CD4-positive, CD25-positive, alpha-beta regulatory T cell (primary cell): ENCODE results near the gene GEN1. TPM values are rescaled to one million over a fixed set of nuclear protein-coding genes. Genes with fewer than 3 reads are reported as not detected.

Source experiments
- ATAC-seq, 2 donors: fragments of 150-1000 bp; cut with Tn5 transposase; one replicate each; pipeline ENCODE4 v1.10.0; 2021; ENCODE audit warnings: low read depth in 2 of 2, moderate number of reproducible peaks in 2 of 2, moderate library complexity in 1 of 2
- DNase-seq, 3 donors: peaks; one replicate each; pipeline versions ENCODE4 v3.0.0 to v3.0.0-alpha.2; 2012 to 2022; ENCODE audit warnings: mixed read lengths in 1 of 3
- H3K27ac ChIP-seq: one replicate; pipeline ENCODE4 v1.7.0; 2013; ENCODE audit warnings: mild to moderate bottlenecking, low read length; ENCODE audit not compliant: insufficient read depth, poor library complexity, severe bottlenecking
- H3K27me3 ChIP-seq: one replicate; pipeline ENCODE4 v1.7.0; 2013; ENCODE audit warnings: low read length; ENCODE audit not compliant: control insufficient read depth, insufficient read depth
- H3K36me3 ChIP-seq: one replicate; pipeline ENCODE4 v1.7.0; 2013; ENCODE audit warnings: mild to moderate bottlenecking, low read length, moderate library complexity; ENCODE audit not compliant: control insufficient read depth, insufficient read depth
- H3K4me1 ChIP-seq: 2 replicates; pipeline ENCODE4 v1.7.0; 2013; ENCODE audit warnings: mild to moderate bottlenecking, low read length; ENCODE audit not compliant: insufficient read depth, control insufficient read depth, poor library complexity, severe bottlenecking
- H3K4me3 ChIP-seq: one replicate; pipeline ENCODE4 v1.7.0; 2013; ENCODE audit warnings: low read depth, mild to moderate bottlenecking, low read length, moderate library complexity
- H3K9me3 ChIP-seq, 2 experiments: 1 replicate in 1 of 2; 2 replicates in 1 of 2; pipeline ENCODE4 v1.7.0; 2013; ENCODE audit warnings: low read length in 2 of 2, mild to moderate bottlenecking in 1 of 2, moderate library complexity in 1 of 2; ENCODE audit not compliant: control insufficient read depth in 2 of 2
- H3K27ac Mint-ChIP-seq, 3 donors: one replicate each; pipeline ENCODE4 v1.8.0; 2020 to 2022; ENCODE audit warnings: mild to moderate bottlenecking in 3 of 3, mixed read lengths in 3 of 3, moderate library complexity in 2 of 3
- H3K27me3 Mint-ChIP-seq: one replicate; pipeline ENCODE4 v1.8.0; 2022; ENCODE audit warnings: mild to moderate bottlenecking, mixed read lengths
- H3K36me3 Mint-ChIP-seq: one replicate; pipeline ENCODE4 v1.8.0; 2020; ENCODE audit warnings: mixed read lengths
- H3K4me1 Mint-ChIP-seq, 4 donors: one replicate each; pipeline ENCODE4 v1.8.0; 2020 to 2022; ENCODE audit warnings: mixed read lengths in 4 of 4, mild to moderate bottlenecking in 1 of 4
- H3K4me3 Mint-ChIP-seq, 4 donors: one replicate each; pipeline ENCODE4 v1.8.0; 2020 to 2022; ENCODE audit warnings: mild to moderate bottlenecking in 4 of 4, mixed read lengths in 4 of 4, moderate library complexity in 3 of 4
- H3K9me3 Mint-ChIP-seq, 7 donors: one replicate each; pipeline ENCODE4 v1.8.0; 2020 to 2022; ENCODE audit warnings: mixed read lengths in 7 of 7, mild to moderate bottlenecking in 3 of 7, moderate library complexity in 2 of 7
- polyA plus RNA-seq, 4 donors: library from polyadenylated mRNA; unstranded; fragments of 300-500 nt; fragmentation: Illumina TruSeq; gene quantifications; one replicate each; pipeline ENCODE4 v1.2.3, GENCODE V29; 2021
- total RNA-seq: library from RNA; stranded (reverse); gene quantifications from one replicate; pipeline ENCODE4 v1.2.3, GENCODE V29; 2022

The GEN1 gene
- total and polyA plus RNA-seq, 5 donors from 2014 or later = 0.94 to 11.2 (median 2.0) TPM

DNA sequence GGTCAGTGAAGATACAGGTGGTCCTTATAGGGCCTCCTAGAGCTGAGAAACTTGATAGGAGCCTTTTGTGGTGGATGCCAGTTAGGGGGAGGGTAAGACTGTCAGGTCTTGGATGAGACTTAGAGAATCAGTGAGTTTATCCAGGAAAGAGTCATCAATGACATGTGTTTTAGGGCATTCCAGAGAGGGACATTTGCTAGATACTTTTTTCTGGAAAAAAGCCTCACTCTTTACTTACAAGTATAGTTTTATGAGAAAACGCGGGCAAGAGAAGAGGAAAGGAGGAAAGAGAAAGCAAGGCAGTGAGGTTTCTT, 37.8 kb downstream of the GEN1 start:
- Histone ChIP-seq H3K27ac (no peak overlapping the region), H3K4me1 (no peaks in the 10 kb centered on the region), H3K36me3 (no peaks in the 10 kb centered on the region), H3K27me3 (peaks cover 17% of the 10 kb centered on the region), H3K4me3 (no peak overlapping the region), H3K9me3 (no peaks in the 10 kb centered on the region)
- Mint-ChIP-seq H3K4me3 (no peak overlapping the region), H3K36me3 (no peaks in the 10 kb centered on the region), H3K27me3 (peaks cover 50% of the 10 kb centered on the region), H3K27ac (no peak overlapping the region), H3K4me1 (peaks cover 0 to 6% (median 1%) of the 10 kb centered on the region in 4 donors), H3K9me3 (no peaks in the 10 kb centered on the region)
- no peak for ATAC-seq
- DNase-seq = no peak

DNA sequence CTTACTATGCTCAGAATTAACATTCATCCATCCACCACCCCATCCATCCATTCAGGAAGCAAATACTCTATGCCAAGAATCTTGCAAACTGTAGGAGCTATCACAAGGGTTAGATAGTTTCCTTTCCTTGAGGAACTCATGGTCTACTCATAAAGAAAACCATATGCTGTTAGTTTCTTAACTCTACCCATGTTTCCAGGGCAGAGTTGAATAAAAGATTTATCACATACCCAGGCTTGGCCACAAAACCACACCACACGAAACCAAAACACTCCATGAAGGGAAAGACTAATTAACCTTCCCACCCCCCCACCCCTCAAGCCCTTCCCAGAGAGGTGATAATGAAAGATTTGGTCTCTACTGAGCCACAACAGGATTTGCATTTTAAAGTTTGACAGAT, 38.6 kb downstream of the GEN1 start:
- ATAC-seq = no peak
- H3K27ac Mint-ChIP-seq = no peak overlapping the region
- Histone ChIP-seq H3K4me1 (no peaks in the 10 kb centered on the region), H3K4me3 (no peak overlapping the region), H3K36me3 (no peaks in the 10 kb centered on the region), H3K27ac (no peak overlapping the region), H3K9me3 (no peaks in the 10 kb centered on the region), H3K27me3 (peaks cover 17% of the 10 kb centered on the region)
- DNase-seq = no peak
- peaks cover 0 to 6% (median 1%) of the 10 kb centered on the region in 4 donors for H3K4me1 Mint-ChIP-seq
- H3K4me3 Mint-ChIP-seq = no peak overlapping the region
- H3K9me3 Mint-ChIP-seq = no peaks in the 10 kb centered on the region
- H3K27me3 Mint-ChIP-seq = peaks cover 50% of the 10 kb centered on the region
- no peaks in the 10 kb centered on the region for H3K36me3 Mint-ChIP-seq

DNA sequence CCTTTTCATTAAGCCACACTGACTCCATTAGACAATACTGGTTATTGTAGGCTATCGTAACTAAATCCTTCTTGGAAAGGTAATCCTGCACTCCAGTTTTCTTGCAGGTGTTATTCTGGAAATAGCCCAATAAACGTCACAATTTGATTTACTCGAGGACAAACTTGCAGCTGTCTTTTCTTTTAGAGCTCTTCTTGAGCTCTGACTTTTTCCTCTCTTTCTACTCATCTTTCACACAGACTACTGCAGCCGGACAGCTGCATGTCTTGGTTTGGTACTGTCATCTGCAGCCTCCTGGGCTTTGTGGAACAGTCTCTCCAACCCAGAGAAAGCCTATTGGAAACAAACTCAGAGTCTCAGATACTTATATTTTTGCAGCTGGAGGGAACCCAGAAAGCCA, 39.4 kb downstream of the GEN1 start:
- no peak overlapping the region for H3K27ac Mint-ChIP-seq
- H3K4me3 ChIP-seq = no peak overlapping the region
- no peaks in the 10 kb centered on the region for H3K4me1 ChIP-seq
- no peak overlapping the region for H3K4me3 Mint-ChIP-seq
- H3K27ac ChIP-seq = no peak overlapping the region
- H3K9me3 Mint-ChIP-seq = no peaks in the 10 kb centered on the region
- H3K4me1 Mint-ChIP-seq = peaks cover 0 to 6% (median 1%) of the 10 kb centered on the region in 4 donors
- no peaks in the 10 kb centered on the region for H3K9me3 ChIP-seq
- DNase-seq (no peak), ATAC-seq (no peak)
- H3K27me3 ChIP-seq = peaks cover 17% of the 10 kb centered on the region
- H3K27me3 Mint-ChIP-seq = peaks cover 50% of the 10 kb centered on the region
- no peaks in the 10 kb centered on the region for H3K36me3 Mint-ChIP-seq
- H3K36me3 ChIP-seq = no peaks in the 10 kb centered on the region

DNA sequence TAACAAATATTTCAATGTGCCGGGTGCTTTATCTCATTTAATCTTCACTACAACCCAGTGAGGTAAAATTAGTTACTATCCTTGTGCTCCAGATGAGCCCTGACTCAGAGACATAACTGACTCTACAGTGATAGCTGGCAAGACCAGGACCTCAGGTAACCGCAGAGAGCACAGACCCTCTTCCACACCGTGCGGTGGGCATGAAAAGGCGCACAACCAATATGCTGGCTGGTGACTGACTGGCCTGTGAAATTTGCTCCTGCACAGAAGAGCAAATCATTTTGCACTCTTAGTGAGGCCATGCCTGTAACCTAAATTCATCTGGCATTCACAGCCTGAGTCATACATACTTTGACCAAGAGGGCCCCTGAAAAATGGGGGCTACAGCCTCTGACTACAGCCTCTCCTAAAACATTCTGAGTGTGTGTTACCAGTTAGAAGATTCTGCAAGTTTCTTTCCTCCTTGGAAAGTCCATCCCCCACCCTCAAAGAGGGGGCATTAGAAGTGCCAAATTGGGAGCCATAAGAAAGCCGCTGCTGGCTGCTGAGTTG, 39.9 kb downstream of the GEN1 start:
- Histone ChIP-seq H3K36me3 (no peaks in the 10 kb centered on the region), H3K4me3 (no peak overlapping the region), H3K9me3 (no peaks in the 10 kb centered on the region), H3K4me1 (no peaks in the 10 kb centered on the region), H3K27ac (no peak overlapping the region), H3K27me3 (peaks cover 17% of the 10 kb centered on the region)
- Mint-ChIP-seq H3K4me1 (peaks cover 0 to 6% (median 1%) of the 10 kb centered on the region in 4 donors), H3K27ac (no peak overlapping the region), H3K27me3 (peaks cover 51% of the 10 kb centered on the region), H3K9me3 (no peaks in the 10 kb centered on the region), H3K4me3 (no peak overlapping the region), H3K36me3 (no peaks in the 10 kb centered on the region)
- ATAC-seq (no peak), DNase-seq (no peak)

DNA sequence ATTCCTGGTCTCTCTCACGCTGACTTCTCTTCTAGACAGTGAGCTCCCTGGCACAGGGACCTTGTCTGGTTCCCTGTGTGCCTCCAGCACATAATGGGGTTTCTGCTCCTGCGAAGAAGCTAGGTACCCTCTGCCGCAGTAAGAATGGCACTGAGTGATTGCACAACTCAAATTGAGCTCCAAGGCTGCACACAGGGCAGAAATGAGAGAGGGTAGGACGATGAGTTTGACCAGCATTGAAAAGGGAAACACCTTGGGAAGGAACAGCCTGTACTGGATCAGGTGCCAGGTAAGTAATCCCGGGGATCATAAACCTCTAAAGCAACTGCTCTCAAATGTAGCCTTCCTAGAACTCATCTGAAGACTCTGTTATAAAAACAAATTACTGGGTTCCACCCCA, 41.4 kb downstream of the GEN1 start:
- Mint-ChIP-seq H3K4me3 (no peak overlapping the region), H3K27ac (no peak overlapping the region), H3K9me3 (no peaks in the 10 kb centered on the region), H3K36me3 (no peaks in the 10 kb centered on the region), H3K27me3 (peaks cover 52% of the 10 kb centered on the region), H3K4me1 (peaks cover 0 to 6% (median 4%) of the 10 kb centered on the region in 4 donors)
- no peak for DNase-seq
- ATAC-seq = no peak
- Histone ChIP-seq H3K9me3 (no peaks in the 10 kb centered on the region), H3K27me3 (peaks cover 17% of the 10 kb centered on the region), H3K4me3 (no peak overlapping the region), H3K36me3 (no peaks in the 10 kb centered on the region), H3K27ac (no peak overlapping the region), H3K4me1 (no peaks in the 10 kb centered on the region)

DNA sequence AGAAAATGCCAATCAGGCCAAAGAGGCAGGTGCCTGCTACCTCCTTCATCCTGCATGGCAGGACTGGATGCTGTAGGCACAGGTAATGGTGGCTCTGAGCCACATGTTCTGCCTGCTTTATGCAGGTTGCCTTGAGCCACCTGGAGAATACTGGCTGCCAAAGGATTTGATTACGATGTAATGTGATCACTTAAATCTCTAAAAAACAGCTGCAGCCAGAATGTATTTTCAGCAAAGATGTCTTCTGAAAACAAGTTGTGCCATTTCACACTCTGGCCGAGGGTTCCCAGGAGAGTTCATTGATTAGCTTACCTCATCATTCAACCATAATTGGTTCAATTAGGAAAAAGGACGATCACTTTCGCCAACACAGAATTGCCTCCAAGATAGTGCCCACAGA, 44.4 kb downstream of the GEN1 start:
- DNase-seq = no peak

DNA sequence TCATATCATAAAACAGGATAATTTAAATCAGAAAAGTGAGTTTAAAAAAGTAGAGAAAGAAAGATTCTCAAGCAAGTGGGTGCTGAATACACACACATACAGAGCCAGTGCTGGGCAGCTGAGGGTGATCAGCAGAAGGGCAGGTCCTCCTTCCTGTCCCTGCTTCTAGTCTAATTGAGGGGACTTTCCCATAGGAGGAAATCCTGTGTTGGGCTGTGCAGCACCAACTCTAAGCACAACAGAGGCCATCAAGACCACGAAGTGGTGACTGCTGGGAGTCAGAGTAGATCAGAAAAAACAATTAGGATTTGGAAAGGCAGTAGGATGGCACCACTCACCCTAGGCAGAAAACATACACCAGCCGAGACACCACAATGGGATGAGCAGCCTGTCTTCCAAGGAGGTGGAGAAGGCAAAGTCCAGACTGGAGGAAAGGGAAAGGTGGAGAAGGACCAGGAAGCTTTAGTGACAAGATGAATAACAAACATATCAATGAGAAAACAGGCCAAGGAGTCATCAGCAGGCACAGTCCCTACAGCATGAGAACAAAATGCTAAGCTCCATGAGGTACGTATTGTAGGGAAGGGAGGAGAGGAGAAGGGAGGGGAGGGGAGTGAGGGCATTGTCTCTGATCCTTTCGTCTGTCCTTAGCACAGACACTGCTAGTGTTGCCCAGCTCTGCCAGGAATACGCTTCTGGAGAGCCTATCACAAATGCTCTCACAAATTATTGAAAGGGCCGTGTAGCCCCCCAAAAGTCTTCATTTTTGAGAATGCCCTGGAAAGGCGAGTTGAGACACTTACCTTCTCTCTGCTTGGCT, 45.6 kb downstream of the GEN1 start:
- H3K36me3 ChIP-seq = no peaks in the 10 kb centered on the region
- Mint-ChIP-seq H3K4me3 (no peak overlapping the region), H3K27me3 (peaks cover 39% of the 10 kb centered on the region), H3K36me3 (no peaks in the 10 kb centered on the region), H3K27ac (no peak overlapping the region), H3K9me3 (no peaks in the 10 kb centered on the region), H3K4me1 (peaks cover 0 to 4% (median 1%) of the 10 kb centered on the region in 4 donors)
- H3K27me3 ChIP-seq = peaks cover 4% of the 10 kb centered on the region
- no peaks in the 10 kb centered on the region for H3K9me3 ChIP-seq
- ATAC-seq = no peak
- peak in 1 of 3 donors; percentile 22 for DNase-seq
- H3K4me1 ChIP-seq = no peaks in the 10 kb centered on the region
- H3K4me3 ChIP-seq = no peak overlapping the region
- H3K27ac ChIP-seq = no peak overlapping the region

More for the DNA sequence above, 44.4 kb downstream of the GEN1 start:
- Histone ChIP-seq H3K27ac (no peak overlapping the region), H3K4me3 (no peak overlapping the region), H3K27me3 (peaks cover 7% of the 10 kb centered on the region), H3K4me1 (no peaks in the 10 kb centered on the region), H3K36me3 (no peaks in the 10 kb centered on the region), H3K9me3 (no peaks in the 10 kb centered on the region)
- no peak for ATAC-seq
- Mint-ChIP-seq H3K27ac (no peak overlapping the region), H3K4me3 (no peak overlapping the region), H3K27me3 (peaks cover 38% of the 10 kb centered on the region), H3K4me1 (peaks cover 0 to 4% (median 1%) of the 10 kb centered on the region in 4 donors), H3K36me3 (no peaks in the 10 kb centered on the region), H3K9me3 (no peaks in the 10 kb centered on the region)

DNA sequence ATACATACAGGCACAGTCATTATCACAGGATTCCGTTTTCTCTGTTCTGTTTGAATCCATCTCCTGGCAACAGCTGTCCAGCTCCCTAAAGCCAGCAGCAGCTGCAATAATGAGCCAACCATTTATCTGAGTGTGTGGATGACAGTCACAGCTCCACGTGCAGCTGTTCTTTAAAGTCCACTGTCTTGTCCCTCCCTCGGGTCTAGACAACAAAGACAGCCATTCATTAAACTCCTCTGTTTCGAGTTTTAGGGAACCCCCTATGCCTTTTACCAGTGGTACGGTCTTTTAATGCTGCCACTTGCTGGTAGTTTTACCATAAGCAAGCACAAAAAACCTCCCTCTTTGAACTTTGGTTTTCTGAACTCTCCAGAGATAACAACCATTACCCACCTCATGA, 46.3 kb downstream of the GEN1 start:
- DNase-seq = no peak
- Mint-ChIP-seq H3K36me3 (no peaks in the 10 kb centered on the region), H3K27me3 (peaks cover 34% of the 10 kb centered on the region), H3K27ac (no peak overlapping the region), H3K9me3 (no peaks in the 10 kb centered on the region), H3K4me1 (peaks cover 0 to 4% (median 1%) of the 10 kb centered on the region in 4 donors), H3K4me3 (no peak overlapping the region)
- H3K27me3 ChIP-seq = no peaks in the 10 kb centered on the region
- H3K27ac ChIP-seq = no peak overlapping the region
- ATAC-seq = no peak
- H3K4me1 ChIP-seq = no peaks in the 10 kb centered on the region
- H3K36me3 ChIP-seq = no peaks in the 10 kb centered on the region
- H3K9me3 ChIP-seq = no peaks in the 10 kb centered on the region
- H3K4me3 ChIP-seq = no peak overlapping the region
